ENCODE measurements around the gene CNTNAP3.
"Not testable (repeated sequence)": the region's sequence is repeated elsewhere in the genome, so short reads cannot be mapped to it uniquely, and the experiment has no call there.

The CNTNAP3 gene

DNA sequence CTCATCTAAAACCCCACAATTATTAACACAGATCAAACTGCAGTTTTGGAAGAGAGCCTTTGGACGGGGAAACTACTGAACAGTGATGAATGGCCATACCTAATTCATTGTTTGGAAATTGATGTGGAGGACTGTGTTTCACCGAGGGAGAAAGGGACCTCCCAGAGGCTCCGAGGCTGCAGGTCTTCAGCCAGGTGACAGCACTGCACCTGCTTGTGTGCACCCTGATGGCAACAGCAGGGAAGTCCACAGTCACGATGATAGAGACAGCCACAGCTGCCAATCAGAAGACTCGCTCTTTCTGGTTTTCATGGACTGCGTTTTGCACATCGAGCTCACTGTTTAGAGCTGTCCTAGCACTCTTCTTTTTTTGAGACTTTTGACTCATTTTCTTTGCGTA lies 214.4 kb downstream of the CNTNAP3 start:
- not testable (repeated sequence) for H3K4me3 ChIP-seq (ENCODE audit: low read depth, low read length); H3K79me2 ChIP-seq; H3K36me3 ChIP-seq (ENCODE audit: control insufficient read depth, insufficient read depth, low read length); H3K4me2 ChIP-seq (ENCODE audit: low read length); H3K4me1 ChIP-seq; H3K27me3 ChIP-seq (ENCODE audit: control insufficient read depth, insufficient read depth, low read length); H3K9ac ChIP-seq; H3K27ac ChIP-seq; H3K9me3 ChIP-seq (ENCODE audit: control insufficient read depth, low read length); H2AFZ ChIP-seq

DNA sequence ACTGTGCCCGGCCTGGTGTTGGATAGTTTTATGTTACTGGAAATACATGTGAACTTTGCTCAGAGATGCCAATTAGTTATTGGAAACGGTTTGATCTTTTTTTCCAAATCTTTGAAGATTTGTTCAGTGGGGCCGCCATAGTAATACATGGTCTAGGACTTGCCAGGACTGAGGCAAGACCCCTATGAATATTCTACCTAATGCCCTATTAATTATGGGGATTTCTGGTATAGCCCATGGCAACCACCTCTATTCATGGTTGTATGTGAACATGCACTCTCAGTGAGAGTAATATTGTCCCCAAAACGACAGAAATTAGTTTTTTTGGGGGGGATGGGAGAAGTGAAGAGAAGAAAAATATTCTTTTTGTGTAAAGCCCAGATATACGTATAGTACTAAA lies 220.3 kb downstream of the CNTNAP3 start:
- H3K4me2 ChIP-seq (ENCODE audit: low read length); H3K36me3 ChIP-seq (ENCODE audit: control insufficient read depth, insufficient read depth, low read length); H2AFZ ChIP-seq; H3K79me2 ChIP-seq; H3K27ac ChIP-seq; H3K4me3 ChIP-seq (ENCODE audit: low read depth, low read length); H3K27me3 ChIP-seq (ENCODE audit: control insufficient read depth, insufficient read depth, low read length); H3K4me1 ChIP-seq; H3K9ac ChIP-seq; H3K9me3 ChIP-seq (ENCODE audit: control insufficient read depth, low read length): not testable (repeated sequence)

DNA sequence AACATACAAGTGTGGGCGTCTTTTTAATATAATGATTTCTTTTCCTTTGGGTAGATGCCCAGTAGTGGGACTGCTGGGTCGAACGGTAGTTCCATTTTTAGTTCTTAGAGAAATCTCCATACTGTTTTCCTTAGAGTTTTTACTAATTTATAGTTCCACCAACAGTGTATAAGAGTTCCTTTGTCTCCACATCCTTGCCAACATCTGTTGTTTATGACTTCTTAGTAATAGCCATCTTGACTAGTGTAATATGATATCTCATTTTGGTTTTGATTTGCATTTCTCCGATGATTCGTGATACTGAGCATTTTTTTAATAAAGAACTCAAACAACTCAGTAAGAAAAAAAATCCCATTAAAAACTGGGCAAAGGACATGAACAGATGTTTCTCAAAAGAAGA lies 225.0 kb downstream of the CNTNAP3 start:
- H3K27me3 ChIP-seq (ENCODE audit: control insufficient read depth, insufficient read depth, low read length); H3K4me2 ChIP-seq (ENCODE audit: low read length); H3K4me1 ChIP-seq; H3K27ac ChIP-seq; H3K79me2 ChIP-seq; H3K4me3 ChIP-seq (ENCODE audit: low read depth, low read length); H3K9me3 ChIP-seq (ENCODE audit: control insufficient read depth, low read length); H2AFZ ChIP-seq; H3K9ac ChIP-seq; H3K36me3 ChIP-seq (ENCODE audit: control insufficient read depth, insufficient read depth, low read length): not testable (repeated sequence)

- not testable (repeated sequence) for H2AFZ ChIP-seq; H3K4me1 ChIP-seq; H3K27ac ChIP-seq; H3K4me3 ChIP-seq (ENCODE audit: low read depth, low read length); H3K79me2 ChIP-seq; H3K27me3 ChIP-seq (ENCODE audit: control insufficient read depth, insufficient read depth, low read length); H3K9me3 ChIP-seq (ENCODE audit: control insufficient read depth, low read length); H3K9ac ChIP-seq; H3K4me2 ChIP-seq (ENCODE audit: low read length); H3K36me3 ChIP-seq (ENCODE audit: control insufficient read depth, insufficient read depth, low read length)
Measured at GRCh38 chr9:39054453-39054852, 233.5 kb downstream of the CNTNAP3 start.

DNA sequence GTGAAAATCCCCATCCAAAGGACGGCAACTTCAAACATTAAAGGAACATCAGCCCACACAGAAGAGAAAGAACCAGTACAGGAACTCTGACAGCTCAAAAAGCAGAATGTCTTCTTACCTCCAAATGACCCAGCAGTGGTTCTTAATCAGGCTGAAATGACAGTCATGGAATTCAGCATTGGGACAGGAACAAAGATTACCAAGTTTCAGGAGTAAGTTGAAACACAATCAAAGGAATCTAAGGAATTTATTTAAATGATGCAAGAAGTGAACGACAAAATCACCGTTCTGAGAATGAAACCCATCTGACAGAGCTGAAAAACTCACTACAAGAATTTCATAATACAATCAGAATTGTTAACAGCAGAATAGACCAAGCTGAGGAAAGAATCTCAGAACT lies 241.1 kb downstream of the CNTNAP3 start:
- not testable (repeated sequence) for H3K9ac ChIP-seq; H3K9me3 ChIP-seq (ENCODE audit: control insufficient read depth, low read length); H2AFZ ChIP-seq

DNA sequence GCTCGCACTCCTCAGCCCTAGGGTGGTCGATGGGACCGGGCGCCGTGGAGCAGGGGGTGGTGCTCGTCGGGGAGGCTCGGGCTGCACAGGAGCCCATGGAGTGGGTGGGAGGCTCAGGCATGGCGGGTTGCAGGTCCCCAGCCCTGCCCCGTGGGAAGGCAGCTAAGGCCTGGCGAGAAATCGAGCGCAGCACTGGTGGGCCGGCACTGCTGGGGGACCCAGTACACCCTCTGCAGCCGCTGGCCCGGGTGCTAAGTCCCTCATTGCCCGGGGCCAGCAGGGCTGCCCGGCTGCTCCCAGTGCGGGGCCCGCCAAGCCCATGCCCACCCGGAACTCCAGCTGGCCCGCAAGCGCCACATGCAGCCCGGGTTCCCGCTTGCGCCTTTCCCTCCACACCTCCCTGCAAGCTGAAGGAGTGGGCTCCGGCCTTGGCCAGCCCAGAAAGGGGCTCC lies 245.6 kb downstream of the CNTNAP3 start:
- not testable (repeated sequence) for H3K27ac ChIP-seq; H3K79me2 ChIP-seq; H3K27me3 ChIP-seq (ENCODE audit: control insufficient read depth, insufficient read depth, low read length); H3K36me3 ChIP-seq (ENCODE audit: control insufficient read depth, insufficient read depth, low read length); H3K4me1 ChIP-seq; H3K9ac ChIP-seq; H3K4me3 ChIP-seq (ENCODE audit: low read depth, low read length); H3K9me3 ChIP-seq (ENCODE audit: control insufficient read depth, low read length); H3K4me2 ChIP-seq (ENCODE audit: low read length); H2AFZ ChIP-seq

More for the DNA sequence above, 241.1 kb downstream of the CNTNAP3 start:
- H3K79me2 ChIP-seq; H3K27me3 ChIP-seq (ENCODE audit: control insufficient read depth, insufficient read depth, low read length); H3K4me2 ChIP-seq (ENCODE audit: low read length); H3K27ac ChIP-seq; H3K4me3 ChIP-seq (ENCODE audit: low read depth, low read length); H3K4me1 ChIP-seq; H3K36me3 ChIP-seq (ENCODE audit: control insufficient read depth, insufficient read depth, low read length): not testable (repeated sequence)

GRCh38 chr9:39041774-39042173 lies 246.2 kb downstream of the CNTNAP3 start:
- H3K9ac ChIP-seq; H3K79me2 ChIP-seq; H3K36me3 ChIP-seq (ENCODE audit: control insufficient read depth, insufficient read depth, low read length); H3K27ac ChIP-seq; H3K9me3 ChIP-seq (ENCODE audit: control insufficient read depth, low read length); H3K27me3 ChIP-seq (ENCODE audit: control insufficient read depth, insufficient read depth, low read length); H3K4me3 ChIP-seq (ENCODE audit: low read depth, low read length); H2AFZ ChIP-seq; H3K4me1 ChIP-seq; H3K4me2 ChIP-seq (ENCODE audit: low read length): not testable (repeated sequence)

DNA sequence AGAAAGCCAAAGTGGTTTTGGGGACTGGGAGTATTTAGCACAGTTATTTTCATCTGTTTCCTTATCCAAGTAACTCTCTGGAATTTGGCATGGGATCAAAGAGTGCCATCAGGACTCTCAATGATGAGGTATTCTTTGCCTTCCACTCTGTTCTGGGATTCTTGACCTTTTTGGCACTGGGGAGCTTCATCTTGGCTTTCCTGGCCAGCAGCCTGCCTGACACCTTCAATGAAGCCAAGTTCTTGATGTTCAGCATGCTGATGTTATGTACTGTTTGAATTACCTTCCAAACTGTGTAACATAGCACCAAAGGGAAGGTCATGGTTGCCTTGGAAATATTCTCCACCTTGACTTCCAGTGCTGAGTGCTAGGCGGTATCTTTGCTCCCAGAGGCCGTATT lies 248.8 kb downstream of the CNTNAP3 start:
- H3K4me2 ChIP-seq (ENCODE audit: low read length); H3K4me1 ChIP-seq; H3K9ac ChIP-seq; H3K36me3 ChIP-seq (ENCODE audit: control insufficient read depth, insufficient read depth, low read length); H3K27me3 ChIP-seq (ENCODE audit: control insufficient read depth, insufficient read depth, low read length); H3K27ac ChIP-seq; H3K9me3 ChIP-seq (ENCODE audit: control insufficient read depth, low read length); H2AFZ ChIP-seq; H3K79me2 ChIP-seq; H3K4me3 ChIP-seq (ENCODE audit: low read depth, low read length): not testable (repeated sequence)

GRCh38 chr9:39038221-39038620 lies 249.7 kb downstream of the CNTNAP3 start:
- not testable (repeated sequence) for H2AFZ ChIP-seq; H3K4me3 ChIP-seq (ENCODE audit: low read depth, low read length); H3K79me2 ChIP-seq; H3K4me2 ChIP-seq (ENCODE audit: low read length); H3K9ac ChIP-seq; H3K27ac ChIP-seq; H3K27me3 ChIP-seq (ENCODE audit: control insufficient read depth, insufficient read depth, low read length); H3K36me3 ChIP-seq (ENCODE audit: control insufficient read depth, insufficient read depth, low read length); H3K9me3 ChIP-seq (ENCODE audit: control insufficient read depth, low read length); H3K4me1 ChIP-seq

GRCh38 chr9:39033849-39034248 lies 254.1 kb downstream of the CNTNAP3 start:
- not testable (repeated sequence) for H3K79me2 ChIP-seq; H3K27ac ChIP-seq; H3K36me3 ChIP-seq (ENCODE audit: control insufficient read depth, insufficient read depth, low read length); H2AFZ ChIP-seq; H3K4me1 ChIP-seq; H3K9ac ChIP-seq; H3K4me2 ChIP-seq (ENCODE audit: low read length); H3K9me3 ChIP-seq (ENCODE audit: control insufficient read depth, low read length); H3K27me3 ChIP-seq (ENCODE audit: control insufficient read depth, insufficient read depth, low read length); H3K4me3 ChIP-seq (ENCODE audit: low read depth, low read length)

- H3K27me3 ChIP-seq (ENCODE audit: control insufficient read depth, insufficient read depth, low read length); H3K4me3 ChIP-seq (ENCODE audit: low read depth, low read length); H3K27ac ChIP-seq; H3K4me1 ChIP-seq; H3K9me3 ChIP-seq (ENCODE audit: control insufficient read depth, low read length); H3K9ac ChIP-seq; H3K36me3 ChIP-seq (ENCODE audit: control insufficient read depth, insufficient read depth, low read length); H3K4me2 ChIP-seq (ENCODE audit: low read length); H3K79me2 ChIP-seq; H2AFZ ChIP-seq: not testable (repeated sequence)
Measured at GRCh38 chr9:39030204-39031019, 257.6 kb downstream of the CNTNAP3 start.
